GM19351 (cell line): ENCODE measurements around the gene FHOD3.

ENCODE experiments used
- ATAC-seq: cut with Tn5 transposase; IDR thresholded peaks from one replicate; pipeline ENCODE4 v1.9.1; 2021; ENCODE audit warnings: mild to moderate bottlenecking, moderate library complexity; ENCODE audit not compliant: unreplicated experiment

FHOD3 gene

GRCh38 chr18:36321658-36322407 is 24.3 kb downstream of the FHOD3 start:
- ATAC-seq: no peak

- ATAC-seq: no peak
Measured at GRCh38 chr18:36322408-36322728, 24.9 kb downstream of the FHOD3 start.

DNA sequence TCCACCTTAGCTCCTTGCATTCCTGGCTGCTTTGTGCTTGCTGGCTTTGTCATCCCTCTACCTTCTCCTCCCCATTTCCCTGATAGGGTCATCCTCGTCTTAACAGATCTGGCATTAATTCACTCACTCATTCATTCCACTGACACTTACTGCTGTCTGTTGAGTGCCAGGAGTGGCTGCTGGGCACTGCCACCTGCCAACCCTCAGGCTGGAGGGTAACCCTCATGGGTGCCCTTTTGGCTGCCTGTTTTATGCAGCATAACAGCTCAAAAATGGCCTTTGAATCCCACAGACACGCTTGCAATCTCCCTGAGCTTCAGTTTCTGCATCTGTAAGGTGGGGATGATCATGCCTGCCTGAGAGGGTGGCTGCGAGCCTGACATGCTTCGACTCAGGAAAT is 25.2 kb downstream of the FHOD3 start:
- ATAC-seq: no peak

GRCh38 chr18:36323421-36323820 is 25.9 kb downstream of the FHOD3 start:
- no peak for ATAC-seq

DNA sequence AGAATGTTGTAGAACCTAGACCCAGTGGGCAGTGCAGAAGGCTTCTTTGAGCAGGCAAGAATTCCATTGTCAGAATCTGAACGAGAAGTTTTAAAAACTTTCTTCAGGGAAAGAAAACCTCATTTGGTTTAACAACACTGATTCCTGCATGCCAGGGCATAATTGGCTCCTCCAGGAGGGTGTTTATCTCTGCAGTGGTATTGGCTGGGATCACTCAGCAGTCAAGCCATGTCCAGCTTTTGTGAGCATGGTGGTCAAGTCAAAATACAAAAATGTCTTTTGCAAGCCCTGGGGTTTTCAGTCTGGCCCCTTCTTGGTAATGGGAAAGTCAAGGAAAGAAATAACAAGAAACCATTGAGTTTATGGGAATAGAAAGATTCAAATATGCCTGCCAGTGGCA is 28.3 kb downstream of the FHOD3 start:
- ATAC-seq: no peak

- ATAC-seq: no peak
Measured at GRCh38 chr18:36326771-36327170, 29.3 kb downstream of the FHOD3 start.

DNA sequence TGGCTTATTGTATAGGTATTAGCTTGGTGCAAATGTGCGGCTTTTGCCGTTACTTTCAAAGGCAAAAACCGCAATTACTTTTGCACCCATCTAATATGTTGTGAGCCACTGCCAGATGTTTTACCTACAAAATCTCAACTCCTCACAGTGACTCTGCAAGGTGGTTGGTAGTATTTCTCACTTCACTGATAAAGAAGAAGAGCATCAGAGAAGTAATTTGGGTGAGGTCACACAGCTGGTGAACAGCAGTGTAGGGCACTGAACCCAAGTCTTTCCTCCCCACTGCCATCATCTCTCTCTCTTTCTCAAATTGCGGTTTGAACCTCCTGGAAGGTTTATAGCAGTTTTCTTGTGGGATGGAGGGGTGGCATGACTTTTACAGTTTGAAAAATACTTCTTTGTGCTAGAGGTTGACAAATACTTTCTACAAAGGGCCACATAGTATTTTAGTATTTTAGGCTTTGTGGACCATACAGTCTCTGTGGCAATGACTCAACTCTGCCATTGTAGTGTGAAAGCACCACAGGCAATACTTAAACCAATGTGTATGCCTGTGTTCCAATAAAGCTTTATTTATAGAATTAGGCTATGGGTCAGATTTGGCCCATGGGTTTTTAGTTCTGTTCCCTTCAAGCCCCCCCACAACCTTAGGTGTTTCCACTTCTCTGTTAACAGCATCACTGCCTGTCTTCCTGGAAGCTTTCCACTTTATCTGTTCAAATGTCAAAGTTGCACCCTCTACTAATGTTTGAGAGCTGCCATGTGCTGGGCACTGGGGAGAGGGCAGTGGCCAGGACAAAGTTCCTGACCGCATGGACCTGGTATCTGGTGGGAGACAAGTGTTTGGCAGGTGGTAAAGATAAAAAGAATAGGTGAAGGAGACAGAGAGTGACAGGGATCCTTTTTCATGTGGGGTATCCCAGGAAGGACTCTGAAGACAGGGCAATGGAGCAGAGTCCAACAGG is 30.1 kb downstream of the FHOD3 start:
- peak; percentile 9 for ATAC-seq

DNA sequence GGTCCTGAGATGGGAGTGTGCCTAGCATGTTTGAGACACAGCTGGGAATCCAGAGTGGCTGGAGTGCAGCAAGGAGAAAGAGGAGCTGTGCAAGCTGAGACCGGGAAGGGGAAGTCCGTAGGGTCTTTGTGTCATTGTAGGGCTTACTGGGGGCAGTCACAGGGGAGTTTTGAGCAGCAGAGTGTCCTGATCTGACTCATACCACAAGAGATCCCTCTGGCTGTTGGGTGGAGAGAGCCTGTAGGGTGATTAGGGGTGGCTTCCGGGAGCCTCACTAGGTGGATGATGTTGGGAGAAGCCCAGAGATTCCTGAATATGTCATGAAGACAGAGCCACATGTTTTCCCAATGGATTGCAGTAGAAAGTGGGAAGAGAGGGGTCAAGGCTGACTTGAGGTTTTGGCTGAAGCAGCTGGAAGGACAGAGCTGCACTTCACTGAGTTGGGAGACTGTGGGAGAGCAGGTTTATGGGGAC is 30.9 kb downstream of the FHOD3 start:
- peak; percentile 44 for ATAC-seq

- ATAC-seq: no peak
Measured at GRCh38 chr18:36328916-36329315, 31.4 kb downstream of the FHOD3 start.

GRCh38 chr18:36329684-36330434 is 32.3 kb downstream of the FHOD3 start:
- ATAC-seq: no peak

DNA sequence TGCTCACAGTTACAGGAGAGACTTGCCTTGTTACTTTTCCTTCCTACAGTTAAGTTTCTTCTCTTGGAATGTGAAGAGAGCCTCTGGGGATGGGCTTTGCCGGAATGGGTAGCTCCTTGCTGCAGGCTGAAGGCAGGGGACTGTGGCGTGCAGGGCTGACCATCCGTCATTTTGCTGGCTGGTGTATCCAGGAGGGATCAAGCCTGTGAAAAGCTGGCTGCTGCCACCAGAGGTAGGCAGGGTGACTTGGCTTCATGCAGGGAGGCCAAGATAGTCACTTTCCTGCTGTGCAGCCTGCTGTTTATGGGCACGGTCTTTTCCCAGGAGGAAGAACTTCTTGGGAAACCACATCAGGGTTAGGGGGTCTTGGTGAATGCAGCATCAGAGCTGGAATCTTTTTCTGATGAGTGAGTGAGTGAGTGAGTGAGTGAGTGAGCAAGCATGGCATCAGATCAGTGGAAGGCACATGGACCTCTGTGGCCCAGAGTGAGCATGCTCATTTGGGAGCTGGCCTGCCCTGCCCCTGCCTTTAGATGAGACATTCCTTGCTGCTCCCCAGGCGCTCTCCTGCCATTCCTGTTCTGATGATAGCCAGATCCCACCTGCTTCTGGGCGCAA is 33.0 kb downstream of the FHOD3 start:
- ATAC-seq: no peak

GRCh38 chr18:36331521-36331971 is 34.0 kb downstream of the FHOD3 start:
- no peak for ATAC-seq

GRCh38 chr18:36333414-36333813 is 35.9 kb downstream of the FHOD3 start:
- no peak for ATAC-seq

DNA sequence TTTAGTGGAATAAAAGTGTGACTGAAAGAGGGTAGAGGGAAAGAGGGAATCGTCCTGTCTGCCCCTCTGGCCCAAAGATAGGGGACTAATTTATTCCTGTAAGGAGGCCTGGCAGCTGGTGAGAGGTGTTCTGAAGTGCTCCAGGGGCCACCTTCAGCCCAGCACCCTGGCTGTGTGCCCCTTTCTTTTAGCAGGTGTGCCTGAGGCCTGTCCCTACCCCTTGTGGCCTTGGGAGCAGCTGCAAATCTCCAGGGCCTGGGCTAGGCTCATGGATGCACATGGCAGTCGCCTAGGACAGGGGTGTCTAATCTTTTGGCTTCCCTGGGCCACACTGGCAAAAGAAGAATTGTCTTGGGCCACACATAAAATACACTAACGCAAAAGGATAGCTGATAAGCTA is 37.3 kb downstream of the FHOD3 start:
- no peak for ATAC-seq

DNA sequence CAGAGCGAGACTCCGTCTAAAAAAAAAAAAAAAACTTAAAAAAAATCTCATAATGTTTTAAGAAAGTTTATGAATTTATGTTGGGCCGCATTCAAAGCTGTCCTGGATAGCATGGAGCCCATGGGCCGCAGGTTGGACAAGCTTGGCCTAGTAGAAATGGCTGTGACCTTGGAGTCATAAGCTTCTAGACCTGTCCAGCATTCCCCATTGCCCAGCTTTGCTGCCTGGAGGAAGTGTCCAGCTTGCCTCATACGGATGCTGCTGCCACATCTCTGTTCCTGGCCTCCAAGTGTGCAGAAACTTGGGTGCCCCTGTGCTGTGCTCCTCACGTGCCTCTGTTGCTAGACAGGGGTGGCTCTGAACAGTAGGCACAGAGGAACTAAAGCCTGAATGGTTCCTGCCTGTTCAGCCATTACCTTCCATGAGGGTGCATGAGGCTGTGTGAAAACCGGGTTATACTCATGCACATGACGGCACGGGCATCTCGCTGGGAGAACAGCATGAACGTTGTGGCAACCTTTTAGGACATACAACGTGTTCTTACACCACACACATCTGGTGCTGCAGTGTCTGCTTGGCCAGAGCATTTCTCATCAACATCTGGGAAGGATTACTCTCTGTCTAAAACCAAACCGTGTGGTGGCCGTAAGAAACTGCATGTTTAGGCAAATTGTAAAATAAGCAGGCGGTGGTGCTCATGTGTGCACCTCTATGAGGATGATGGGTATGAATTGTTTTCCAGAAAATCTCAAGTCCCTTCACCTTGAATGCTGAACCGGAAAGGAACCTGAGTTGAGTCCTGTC is 38.2 kb downstream of the FHOD3 start:
- ATAC-seq: no peak

- no peak for ATAC-seq
Measured at GRCh38 chr18:36337679-36338402, 40.3 kb downstream of the FHOD3 start.

DNA sequence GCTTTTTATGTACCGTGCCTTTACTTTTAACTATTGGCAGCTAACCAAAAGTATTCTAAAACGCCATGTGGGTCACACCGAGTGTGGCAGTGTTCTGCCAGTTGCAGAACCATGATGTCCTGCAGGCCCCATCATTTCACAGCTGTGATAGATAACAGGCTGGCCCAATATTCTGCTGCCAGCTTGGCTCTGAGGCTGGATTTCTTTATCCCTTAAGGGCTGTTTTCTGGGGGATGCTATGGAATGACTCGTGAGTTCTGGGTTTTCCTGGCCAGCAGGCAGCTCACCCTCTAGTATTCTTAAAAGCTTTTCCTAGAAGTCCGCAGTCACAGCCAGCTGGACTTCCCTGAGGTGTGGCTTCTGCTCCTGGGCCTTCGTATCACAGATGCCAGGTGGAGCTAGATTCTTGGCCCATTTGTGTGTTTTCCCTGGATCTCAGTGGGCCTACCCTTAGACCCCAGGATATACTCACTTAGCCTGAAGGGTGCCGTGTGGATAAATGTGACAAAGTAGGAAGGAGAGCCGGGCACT is 41.0 kb downstream of the FHOD3 start:
- no peak for ATAC-seq

- no peak for ATAC-seq
Measured at GRCh38 chr18:36340246-36340645, 42.7 kb downstream of the FHOD3 start.

- no peak for ATAC-seq
Measured at GRCh38 chr18:36341944-36342343, 44.4 kb downstream of the FHOD3 start.
